Activated CD4-positive, alpha-beta T cell treated with anti-CD3 and anti-CD28 coated beads, Interleukin-2, amount 50 U/mL, for 24 hours (primary cell): Measurements from ENCODE around the gene NUPR1.
"Not testable (repeated sequence)": the region's sequence is repeated elsewhere in the genome, so short reads cannot be mapped to it uniquely, and the experiment has no call there.

ENCODE experiments used
- DNase-seq, 2 donors: peaks; one replicate each; pipeline ENCODE4 v3.0.0-alpha.2; 2020; ENCODE audit warnings: low read depth in 1 of 2, low spot score in 1 of 2

Gene NUPR1

DNA sequence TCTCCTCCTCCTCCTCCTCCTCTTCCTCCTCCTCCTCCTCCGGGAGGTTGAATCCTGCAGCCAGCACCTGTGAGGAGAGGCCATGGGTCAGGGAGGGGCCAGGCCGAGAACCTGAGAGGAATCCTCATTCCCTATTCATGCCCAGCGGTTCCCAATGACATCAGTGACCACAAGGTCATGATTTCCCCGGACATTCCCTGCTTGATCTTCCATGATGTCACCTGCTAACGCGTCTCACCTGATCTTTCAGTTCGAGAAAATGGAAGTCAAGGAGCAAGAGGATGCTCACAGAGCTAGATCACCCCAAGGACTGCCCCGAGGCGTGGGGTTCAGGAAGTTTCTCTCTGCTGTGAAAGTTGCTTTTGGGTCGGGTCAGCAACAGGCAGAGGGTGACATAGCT is 38.9 kb downstream of the NUPR1 start:
- DNase-seq: no peak

DNA sequence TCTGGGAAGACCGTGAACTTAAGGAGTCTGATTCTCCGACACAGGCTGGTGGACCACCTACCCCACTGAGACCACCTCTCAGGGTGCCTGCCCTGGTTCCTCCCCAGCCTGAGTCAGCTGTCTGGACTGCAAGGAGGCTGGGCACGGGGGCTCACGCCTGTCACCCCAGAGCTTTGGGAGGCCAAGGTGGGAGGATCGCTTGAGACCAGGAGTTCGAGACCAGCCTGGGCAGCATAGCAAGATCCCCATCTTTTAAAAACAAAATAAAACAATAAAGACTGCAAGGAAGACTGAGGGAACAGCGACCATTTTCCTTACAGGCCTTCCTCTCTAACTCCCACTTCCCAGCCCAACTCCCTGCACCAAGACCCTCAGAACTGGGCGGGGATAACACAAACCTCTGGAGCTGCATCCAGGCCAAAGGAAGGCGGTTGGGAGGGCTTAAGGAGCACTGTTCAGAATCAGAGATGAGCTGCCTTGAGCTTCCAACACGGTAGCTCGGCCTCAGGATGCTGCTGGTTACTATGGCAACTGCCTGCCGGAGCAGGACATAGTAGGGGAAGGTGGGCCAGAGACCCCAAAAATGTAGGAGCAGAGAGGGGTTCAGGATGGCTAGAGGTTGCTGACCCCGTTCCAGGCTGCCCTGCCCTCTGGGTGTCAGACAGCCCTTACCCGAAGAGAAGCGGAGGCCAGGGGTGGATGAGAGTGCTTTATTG is 40.0 kb downstream of the NUPR1 start:
- no peak for DNase-seq

DNA sequence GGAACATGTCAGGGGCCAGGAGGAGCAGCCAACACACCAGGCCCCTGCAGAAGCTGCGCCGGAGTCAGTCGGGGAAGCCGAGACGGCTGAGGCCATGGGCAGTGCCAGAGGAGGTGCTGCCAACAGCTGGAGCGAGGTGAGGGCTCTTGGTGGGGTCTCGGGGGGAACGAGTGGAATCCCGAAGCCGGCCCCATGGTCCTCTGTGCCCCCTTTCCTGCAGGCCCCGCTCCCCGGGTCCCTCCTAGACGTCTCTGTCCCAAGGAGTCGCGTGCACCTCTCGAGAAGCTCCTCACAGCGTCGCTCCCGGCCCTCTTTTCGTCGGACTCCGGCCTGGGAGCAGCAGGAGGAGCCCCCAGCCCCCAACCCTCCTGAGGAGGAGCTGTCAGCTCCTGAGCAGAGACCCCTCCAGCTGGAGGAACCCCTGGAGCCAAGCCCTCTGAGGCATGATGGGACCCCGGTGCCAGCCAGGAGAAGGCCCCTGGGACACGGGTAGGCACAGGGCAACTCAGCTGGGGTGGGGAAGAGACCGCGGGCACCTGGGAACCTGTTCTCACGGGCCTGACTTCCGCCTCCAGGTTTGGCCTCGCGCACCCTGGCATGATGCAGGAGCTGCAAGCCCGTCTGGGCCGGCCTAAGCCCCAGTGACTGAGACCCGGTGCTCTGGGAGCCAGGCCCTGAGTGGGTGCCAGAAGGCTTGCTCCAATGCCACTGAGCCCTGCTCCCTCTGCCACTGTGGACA is 40.7 kb downstream of the NUPR1 start:
- no peak for DNase-seq

DNA sequence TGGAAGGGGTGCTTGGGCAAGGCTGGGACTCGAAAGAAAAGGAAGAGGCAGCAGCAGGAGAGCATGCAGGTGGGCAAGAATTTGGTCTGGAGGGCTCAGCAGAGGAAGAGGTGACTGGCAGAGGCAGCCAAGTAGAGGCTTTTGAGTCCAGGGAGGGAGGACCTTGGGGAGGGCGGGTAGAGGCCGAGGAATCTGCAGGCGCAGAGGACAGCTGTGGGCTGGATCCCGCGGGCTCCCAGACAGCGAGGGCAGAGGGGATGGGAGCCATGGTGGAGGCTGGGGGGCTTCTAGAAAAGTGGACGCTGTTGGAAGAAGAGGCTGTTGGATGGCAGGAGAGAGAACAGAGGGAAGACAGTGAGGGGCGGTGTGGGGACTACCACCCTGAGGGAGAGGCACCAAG is 41.4 kb downstream of the NUPR1 start:
- DNase-seq: no peak

DNA sequence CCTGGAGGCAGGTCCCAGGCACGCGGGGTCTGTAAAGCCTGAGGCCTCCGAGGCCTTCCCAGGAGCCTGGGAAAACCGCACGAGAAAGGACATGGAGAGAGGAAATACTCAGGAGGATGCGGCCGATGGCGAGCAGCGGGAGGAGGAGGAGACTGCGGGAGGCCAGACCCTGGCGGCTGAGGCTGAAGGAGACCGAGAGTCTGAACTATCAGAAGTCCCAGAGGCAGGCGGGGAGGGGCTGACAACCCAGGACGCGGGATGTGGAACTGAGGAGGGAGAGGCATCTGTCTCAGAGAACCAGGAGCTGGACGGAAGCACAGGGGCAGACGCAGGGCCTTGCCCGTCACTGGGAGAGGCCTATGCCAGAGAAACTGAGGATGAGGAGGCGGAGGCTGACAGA is 41.9 kb downstream of the NUPR1 start:
- no peak for DNase-seq

DNA sequence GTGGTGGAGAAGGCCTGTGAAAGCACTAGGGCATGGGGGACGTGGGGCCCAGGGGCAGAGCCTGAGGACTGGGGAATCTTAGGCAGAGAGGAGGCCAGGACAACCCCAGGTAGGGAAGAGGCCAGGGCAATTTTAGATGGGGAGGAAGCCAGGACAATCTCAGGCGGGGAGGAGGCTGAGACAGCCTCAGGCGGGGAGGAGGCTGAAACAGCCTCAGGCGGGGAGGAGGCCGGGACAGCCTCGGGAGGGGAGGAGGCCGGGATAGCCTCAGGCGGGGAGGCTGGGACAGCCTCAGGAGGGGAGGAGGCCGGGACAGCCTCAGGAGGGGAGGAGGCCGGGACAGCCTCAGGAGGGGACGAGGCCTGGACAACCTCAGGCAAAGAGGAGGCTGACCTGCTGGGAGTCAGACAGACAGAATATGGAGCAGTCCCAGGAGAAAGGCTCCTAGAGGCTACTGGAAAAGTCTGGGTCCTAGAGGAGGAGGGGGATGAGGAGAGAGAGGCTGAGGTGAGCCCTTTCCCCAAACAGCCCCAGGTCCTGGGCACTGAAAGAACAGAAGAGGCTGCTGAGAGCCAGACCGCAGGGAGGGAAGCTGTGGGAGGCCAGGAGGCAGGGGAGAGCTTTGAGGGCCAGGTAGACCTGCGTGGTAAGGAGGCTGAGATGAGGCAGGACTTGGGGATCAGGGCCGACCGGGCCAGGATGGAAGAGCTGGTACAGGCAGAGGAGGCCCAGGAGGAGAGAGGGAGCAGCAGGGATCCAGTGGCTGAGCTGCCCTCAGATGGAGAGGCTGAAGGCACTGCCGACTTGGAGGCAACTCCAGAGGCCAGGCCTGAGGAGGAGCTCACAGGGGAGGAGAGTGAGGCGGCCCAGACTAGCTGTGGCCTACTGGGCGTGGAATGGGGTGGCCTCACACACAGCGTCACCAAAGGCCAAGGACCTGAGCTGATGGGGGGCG is 42.7 kb downstream of the NUPR1 start:
- no peak for DNase-seq

DNA sequence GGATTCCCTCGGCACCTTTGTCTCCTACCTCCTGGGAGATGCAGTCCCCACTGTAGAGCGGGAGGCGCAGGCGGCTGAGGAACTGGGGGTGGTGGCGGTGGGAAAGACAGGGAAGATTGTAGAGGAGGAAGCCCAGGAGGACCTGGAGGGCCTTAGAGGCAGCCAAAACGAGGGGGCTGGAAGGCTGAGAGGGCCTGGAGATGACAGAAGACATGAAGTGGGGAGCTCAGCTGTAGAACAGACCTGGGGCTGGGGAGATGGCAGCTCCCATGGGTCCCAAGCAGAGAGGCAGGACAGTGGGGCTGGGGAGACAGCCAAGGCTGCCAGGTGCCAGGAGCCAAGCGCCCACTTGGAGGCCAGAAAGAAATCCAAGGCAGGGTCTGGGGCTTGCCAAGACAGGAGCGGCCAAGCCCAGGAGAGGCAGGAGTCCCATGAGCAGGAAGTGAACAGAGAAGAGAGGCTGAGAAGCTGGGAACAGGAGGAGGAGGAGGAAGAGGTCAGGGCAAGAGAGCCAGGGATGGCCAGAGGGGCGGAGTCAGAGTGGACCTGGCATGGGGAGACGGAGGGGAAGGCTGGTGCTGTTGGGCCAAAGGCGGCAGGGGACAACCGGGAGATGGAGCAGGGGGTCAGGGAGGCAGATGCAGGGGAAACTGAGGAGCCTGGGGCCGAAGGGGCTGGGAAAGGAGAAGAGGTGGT is 43.5 kb downstream of the NUPR1 start:
- DNase-seq: no peak

DNA sequence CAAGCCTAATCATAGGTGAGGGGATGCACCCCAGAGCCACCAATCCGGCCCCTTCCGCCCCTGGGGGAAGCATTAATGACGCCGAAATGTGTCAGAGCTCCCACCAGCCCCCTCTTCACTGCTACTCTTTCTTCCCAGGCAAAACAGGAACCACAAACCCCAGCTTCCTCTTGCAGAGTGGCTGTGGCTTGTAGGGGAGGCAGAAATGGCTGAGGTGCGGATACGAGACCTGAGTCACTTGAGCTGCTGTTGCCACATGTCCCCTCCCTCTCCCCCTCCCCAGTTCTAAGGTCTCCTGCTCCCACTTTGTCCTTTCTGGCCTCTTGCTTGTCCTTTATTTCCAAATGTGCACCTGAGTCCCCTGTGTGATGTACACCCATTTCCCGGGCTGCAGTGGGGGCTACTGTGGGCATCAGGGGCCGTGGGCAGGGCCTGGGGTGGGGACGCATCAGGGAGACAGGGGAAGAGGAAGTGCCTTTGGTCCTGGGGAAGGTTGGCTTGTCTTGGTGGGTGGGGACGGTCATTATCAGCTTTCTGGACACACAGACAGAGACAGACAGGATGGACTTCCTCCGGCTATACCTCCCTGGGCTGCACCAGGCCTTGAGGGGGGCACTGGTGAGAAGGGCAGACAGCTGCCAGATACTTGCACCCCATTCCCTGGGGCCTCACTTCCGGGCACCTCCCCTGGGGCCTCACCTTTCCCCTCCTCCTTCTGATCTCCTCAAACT is 44.5 kb downstream of the NUPR1 start, which contains the start of gene APOBR:
APOBR (plus strand) TSS at position 523 of the 731 bp plus-strand sequence; CDS start at position 562, 39 bp downstream.
- peak; percentile 58 to 86 for DNase-seq

DNA sequence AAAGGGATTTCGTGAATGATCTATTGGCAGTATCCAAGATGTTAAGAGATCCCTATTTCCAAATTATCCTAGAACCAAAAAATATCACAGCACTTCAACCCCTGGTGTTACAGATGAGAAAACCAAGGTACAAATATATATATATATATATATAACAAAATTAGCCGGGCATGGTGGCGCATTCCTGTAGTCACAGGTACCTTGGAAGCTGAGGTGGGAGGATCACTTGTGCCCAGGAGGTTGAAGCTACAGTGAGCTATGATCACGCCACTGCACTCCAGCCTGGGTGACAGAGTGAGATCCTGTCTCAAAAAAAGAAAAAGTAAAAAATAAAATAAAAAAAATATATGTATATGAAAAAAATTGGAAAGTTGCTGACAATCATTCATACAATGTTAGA is 46.3 kb downstream of the NUPR1 start:
- DNase-seq: no peak

DNA sequence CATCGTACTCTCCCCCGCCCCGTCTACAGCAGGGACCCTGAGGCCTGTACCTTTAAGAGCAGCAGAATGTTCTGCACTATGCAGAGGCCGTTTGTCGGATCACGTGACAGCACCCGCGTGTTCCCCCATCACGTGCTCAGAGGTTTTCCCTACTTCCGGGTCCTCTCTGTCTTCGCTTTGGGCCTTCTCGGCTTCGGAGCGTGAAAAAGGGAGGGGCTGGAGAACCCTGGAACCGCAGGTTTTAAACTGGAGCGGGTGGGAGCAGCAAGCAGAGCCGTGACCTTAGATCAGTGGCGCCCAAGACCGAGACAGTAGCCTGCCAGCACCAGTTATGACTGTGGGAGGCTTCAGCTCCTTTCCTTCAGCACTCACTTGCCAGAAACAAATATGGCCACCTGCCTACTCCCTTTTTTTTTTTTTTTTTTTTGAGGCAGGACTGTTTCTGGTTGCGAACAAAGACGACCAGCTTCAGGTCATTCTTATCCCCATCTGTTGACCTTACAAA is 46.8 kb downstream of the NUPR1 start, which contains the start of gene CLN3:
CLN3 (minus strand) TSS at position 105 of the 505 bp plus-strand sequence. CDS start 315 bp downstream, outside the sequence.
- DNase-seq: peak; percentile 77 to 86

DNA sequence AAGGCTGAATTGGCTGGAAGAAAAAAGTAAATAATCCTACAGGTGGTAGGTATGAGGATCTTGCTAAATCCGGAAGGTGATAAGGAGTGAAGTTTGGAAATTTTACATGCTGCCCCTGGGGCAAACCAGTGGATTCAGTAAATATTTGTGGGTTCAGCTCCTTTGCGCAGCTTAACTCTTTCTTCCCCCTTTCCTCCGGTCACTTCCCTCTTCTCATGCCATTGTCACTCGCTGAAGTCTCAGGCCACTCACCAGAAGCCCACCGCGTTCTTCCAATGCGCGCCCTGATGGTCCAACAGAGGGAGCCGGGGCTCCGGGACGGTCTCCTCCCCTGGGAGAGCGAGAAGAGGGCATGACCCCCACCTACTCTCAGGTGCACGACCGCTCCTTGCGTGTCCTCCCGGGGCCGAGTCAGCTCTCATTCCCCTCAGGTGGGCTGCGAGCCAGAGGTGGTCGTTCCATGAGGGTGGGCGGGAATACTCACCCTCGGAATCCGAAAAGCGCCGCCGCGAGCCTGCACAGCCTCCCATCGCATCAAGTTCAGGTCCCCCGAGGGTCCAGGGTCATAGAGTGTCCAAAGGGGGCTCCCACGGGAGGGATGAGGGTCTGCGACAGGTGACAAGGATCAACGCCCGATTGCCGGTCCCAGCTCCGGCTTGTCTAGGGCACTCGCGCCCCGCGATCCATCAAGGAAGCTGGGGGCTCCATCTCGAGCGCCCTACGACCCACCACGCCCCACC is 47.4 kb downstream of the NUPR1 start:
- DNase-seq: no peak

DNA sequence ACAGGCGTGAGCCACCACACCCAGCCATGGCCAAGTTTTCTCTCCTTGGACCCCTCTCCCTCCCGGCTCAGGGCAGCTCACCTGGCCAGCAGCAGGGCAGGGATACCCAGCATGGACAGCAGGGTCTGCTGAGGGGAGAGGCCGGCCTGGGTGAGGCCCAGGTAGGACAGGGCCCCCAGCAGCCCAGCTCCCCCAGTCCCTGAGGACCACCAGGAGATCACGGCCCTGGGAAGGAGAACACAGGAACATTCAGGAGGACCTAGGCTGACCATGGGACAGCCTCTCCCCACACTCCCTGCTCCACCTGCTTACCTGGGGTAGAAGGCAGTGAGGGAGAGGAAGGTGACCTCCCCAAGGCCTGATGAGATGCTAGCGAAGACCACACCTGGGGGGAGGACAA is 52.5 kb downstream of the NUPR1 start:
- no peak for DNase-seq

DNA sequence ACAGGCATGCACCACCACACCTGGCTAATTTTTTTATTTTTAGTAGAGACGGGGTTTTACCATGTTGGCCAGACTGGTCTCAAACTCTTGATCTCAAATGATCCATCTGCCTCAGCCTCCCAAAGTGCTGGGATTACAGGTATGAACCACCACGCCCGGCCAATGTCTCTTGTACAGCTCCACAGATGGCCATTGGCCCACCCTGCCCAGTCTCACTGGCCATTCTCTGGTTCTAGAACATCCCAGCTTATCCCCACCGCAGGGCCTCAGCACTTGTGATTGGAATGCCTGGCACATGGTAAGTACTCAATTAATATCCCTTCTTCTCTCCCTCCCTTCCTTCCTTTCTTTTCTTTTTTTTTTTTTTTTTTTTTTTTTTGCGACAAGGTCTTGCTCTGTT is 55.4 kb downstream of the NUPR1 start:
- not testable (repeated sequence) for DNase-seq
